HepG2 (cell line): ENCODE data around the gene NIPSNAP3A. TPM values are rescaled to one million over a fixed set of nuclear protein-coding genes. Genes with fewer than 3 reads are reported as not detected.
A peak's percentile ranks its signal among the peaks of the same experiment; 100 is the strongest.

Experiments used
- DNMT3B ChIP-seq: conservative IDR thresholded peaks from 2 replicates; pipeline ENCODE4 v1.6.1; 2016; ENCODE audit warnings: missing biosample characterization, control low read depth
- DR1 ChIP-seq: sonication (generic); formaldehyde crosslinking; IDR thresholded peaks from 2 replicates; pipeline ENCODE4 v1.8.0; 2021; ENCODE audit warnings: mild to moderate bottlenecking, missing genetic modification reagents, inconsistent platforms
- ELK4 ChIP-seq: sonication (generic); formaldehyde crosslinking; IDR thresholded peaks from 2 replicates; pipeline ENCODE4 v1.9.0; 2021; ENCODE audit warnings: missing genetic modification reagents, borderline replicate concordance
- KDM4B ChIP-seq: sonication (generic); formaldehyde crosslinking; IDR thresholded peaks from 2 replicates; pipeline ENCODE4 v1.4.0; 2020; ENCODE audit warnings: missing genetic modification reagents
- SALL2 ChIP-seq: sonication (generic); formaldehyde crosslinking; IDR thresholded peaks from 2 replicates; pipeline ENCODE4 v1.8.1; 2023; ENCODE audit warnings: mild to moderate bottlenecking, missing genetic modification reagents, inconsistent platforms
- SMAD3 ChIP-seq: sonication (generic); formaldehyde crosslinking; IDR thresholded peaks from 2 replicates; pipeline ENCODE4 v1.4.0; 2020; ENCODE audit warnings: missing genetic modification reagents
- TFDP2 ChIP-seq: sonication (generic); formaldehyde crosslinking; IDR thresholded peaks from 2 replicates; pipeline ENCODE4 v1.4.0; 2020; ENCODE audit warnings: missing genetic modification reagents
- ZBTB33 ChIP-seq: sonication (generic); formaldehyde crosslinking; IDR thresholded peaks from 2 replicates; pipeline ENCODE4 v1.4.0; 2020; ENCODE audit warnings: missing genetic modification reagents
- ZBTB34 ChIP-seq: sonication (generic); formaldehyde crosslinking; IDR thresholded peaks from 2 replicates; pipeline ENCODE4 v1.8.0; 2022; ENCODE audit warnings: mild to moderate bottlenecking, missing genetic modification reagents
- ZNF317 ChIP-seq: sonication (generic); formaldehyde crosslinking; IDR thresholded peaks from 2 replicates; pipeline ENCODE4 v1.5.0; 2020; ENCODE audit warnings: mild to moderate bottlenecking, missing genetic modification reagents
- ZNF446 ChIP-seq: sonication (generic); formaldehyde crosslinking; IDR thresholded peaks from 2 replicates; pipeline ENCODE4 v1.5.0; 2020; ENCODE audit warnings: mild to moderate bottlenecking, missing genetic modification reagents
- ZNF562 ChIP-seq: sonication (generic); formaldehyde crosslinking; IDR thresholded peaks from 2 replicates; pipeline ENCODE4 v1.8.0; 2022; ENCODE audit warnings: missing genetic modification reagents, borderline replicate concordance
- ZNF883 ChIP-seq: sonication (generic); formaldehyde crosslinking; IDR thresholded peaks from 2 replicates; pipeline ENCODE4 v1.5.1; 2020; ENCODE audit warnings: mild to moderate bottlenecking, missing genetic modification reagents; ENCODE audit errors: not compliant biosample characterization
- polyA plus RNA-seq, 8 experiments: library from polyadenylated mRNA; depleted of rRNA in 3 of 8; stranded (reverse) in 7 of 8; unstranded in 1 of 8; fragments of >200 nt; fragmentation: Illumina TruSeq in 4 of 8; extraction: Trizol in 4 of 8; gene quantifications; 2 replicates each; pipeline versions ENCODE4 v1.2.1 to v1.2.3, GENCODE V29; 2011 to 2016; ENCODE audit warnings: low read depth in 4 of 8, missing spikeins in 1 of 8, mixed read lengths in 1 of 8; ENCODE audit not compliant: insufficient read depth in 1 of 8
- total RNA-seq, 5 experiments: library from RNA; depleted of rRNA; stranded (reverse); fragments of >200 nt; fragmentation: Illumina TruSeq; extraction: Trizol; gene quantifications; 2 replicates each; pipeline ENCODE4 v1.2.3, GENCODE V29; 2016; ENCODE audit warnings: low read depth in 1 of 5
- TF ChIP-seq, protein P1 (sequence below): sonication (generic); IDR thresholded peaks from 2 replicates; pipeline ENCODE4 v1.6.1; 2016; ENCODE audit warnings: low read depth, borderline replicate concordance
- TF ChIP-seq, protein P2 (sequence below): sonication (generic); formaldehyde crosslinking; IDR thresholded peaks from 2 replicates; pipeline ENCODE4 v1.5.0; 2020; ENCODE audit warnings: mild to moderate bottlenecking, low read depth, missing genetic modification reagents, borderline replicate concordance
- TF ChIP-seq, protein P3 (sequence below): IDR thresholded peaks from 2 replicates; pipeline ENCODE4 v1.6.1; 2016

The NIPSNAP3A gene
- total and polyA plus RNA-seq, 2 of the 13 experiments (the other 11 are each of a cell fraction or from before 2014, with no cell fraction given), result 13.7 to 14.6 TPM

DNA sequence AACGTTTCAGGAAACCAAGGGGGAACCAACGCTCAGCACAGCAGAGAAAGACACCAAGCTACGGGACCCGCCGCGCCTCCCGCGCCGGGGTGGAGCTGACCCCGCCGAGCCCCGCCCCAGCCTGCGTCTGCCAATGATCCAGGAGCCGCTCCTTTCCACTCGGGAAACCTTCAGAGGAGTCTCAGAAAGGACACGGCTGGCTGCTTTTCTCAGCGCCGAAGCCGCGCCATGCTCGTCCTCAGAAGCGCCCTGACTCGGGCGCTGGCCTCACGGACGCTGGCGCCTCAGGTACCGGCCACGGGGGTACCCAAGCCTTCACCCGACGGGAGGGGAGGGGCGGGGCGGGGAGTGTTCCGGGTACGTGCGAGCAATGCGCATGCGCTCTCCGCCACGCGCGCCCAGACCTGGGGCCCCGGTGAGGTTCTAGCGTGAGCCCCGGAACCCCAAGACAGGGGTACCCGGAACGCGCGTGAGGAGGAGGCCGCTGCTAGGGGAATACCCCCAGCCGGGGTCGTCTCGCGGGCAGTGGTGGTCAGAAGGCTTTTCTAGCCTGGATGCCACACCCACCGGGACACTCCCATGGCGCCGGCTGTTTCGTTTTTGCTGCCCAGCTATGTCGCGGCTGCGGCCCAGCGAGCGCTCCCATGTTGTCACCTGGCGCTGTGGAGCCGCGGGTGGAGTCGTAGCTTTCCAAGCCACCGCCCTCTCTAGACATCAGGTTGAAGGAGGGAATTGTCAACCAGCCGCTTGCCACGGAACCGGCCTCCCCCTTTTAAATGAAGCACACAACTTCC, at the start of gene NIPSNAP3A (continued):
- no peak for TF ChIP-seq ZBTB33 (CRISPR knock-in tag)
- TF ChIP-seq SALL2 (CRISPR knock-in tag), result no peak
- no peak for TF ChIP-seq ELK4 (CRISPR knock-in tag)
- 0 out of 2 replicates have a peak, but pooled peaks have one; percentile 27 for TF ChIP-seq SMAD3 (CRISPR knock-in tag)
- no peak for TF ChIP-seq DNMT3B
- no peak; the same call in none of the 2 replicates for TF ChIP-seq KDM4B
- TF ChIP-seq ZNF883 (CRISPR knock-in tag), result peak; percentile 17
- TF ChIP-seq ZNF446 (CRISPR knock-in tag), result peak; percentile 64
- TF ChIP-seq ZNF562 (CRISPR knock-in tag), result no peak
- TF ChIP-seq, protein P1, sequence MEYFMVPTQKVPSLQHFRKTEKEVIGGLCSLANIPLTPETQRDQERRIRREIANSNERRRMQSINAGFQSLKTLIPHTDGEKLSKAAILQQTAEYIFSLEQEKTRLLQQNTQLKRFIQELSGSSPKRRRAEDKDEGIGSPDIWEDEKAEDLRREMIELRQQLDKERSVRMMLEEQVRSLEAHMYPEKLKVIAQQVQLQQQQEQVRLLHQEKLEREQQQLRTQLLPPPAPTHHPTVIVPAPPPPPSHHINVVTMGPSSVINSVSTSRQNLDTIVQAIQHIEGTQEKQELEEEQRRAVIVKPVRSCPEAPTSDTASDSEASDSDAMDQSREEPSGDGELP, result no peak
- TF ChIP-seq, protein P2, sequence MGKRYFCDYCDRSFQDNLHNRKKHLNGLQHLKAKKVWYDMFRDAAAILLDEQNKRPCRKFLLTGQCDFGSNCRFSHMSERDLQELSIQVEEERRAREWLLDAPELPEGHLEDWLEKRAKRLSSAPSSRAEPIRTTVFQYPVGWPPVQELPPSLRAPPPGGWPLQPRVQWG (CRISPR knock-in tag), result no peak
- TF ChIP-seq, protein P3, sequence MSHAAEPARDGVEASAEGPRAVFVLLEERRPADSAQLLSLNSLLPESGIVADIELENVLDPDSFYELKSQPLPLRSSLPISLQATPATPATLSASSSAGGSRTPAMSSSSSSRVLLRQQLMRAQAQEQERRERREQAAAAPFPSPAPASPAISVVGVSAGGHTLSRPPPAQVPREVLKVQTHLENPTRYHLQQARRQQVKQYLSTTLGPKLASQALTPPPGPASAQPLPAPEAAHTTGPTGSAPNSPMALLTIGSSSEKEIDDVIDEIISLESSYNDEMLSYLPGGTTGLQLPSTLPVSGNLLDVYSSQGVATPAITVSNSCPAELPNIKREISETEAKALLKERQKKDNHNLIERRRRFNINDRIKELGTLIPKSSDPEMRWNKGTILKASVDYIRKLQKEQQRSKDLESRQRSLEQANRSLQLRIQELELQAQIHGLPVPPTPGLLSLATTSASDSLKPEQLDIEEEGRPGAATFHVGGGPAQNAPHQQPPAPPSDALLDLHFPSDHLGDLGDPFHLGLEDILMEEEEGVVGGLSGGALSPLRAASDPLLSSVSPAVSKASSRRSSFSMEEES (CRISPR knock-in tag), result peak; percentile 14; the same call in 1 of the 2 replicates
- TF ChIP-seq DR1 (CRISPR knock-in tag), result no peak
- TF ChIP-seq ZNF317, result 0 out of 2 replicates have a peak, but pooled peaks have one; percentile 43
- peak; percentile 41; the same call in 1 of the 2 replicates for TF ChIP-seq TFDP2 (CRISPR knock-in tag)
- TF ChIP-seq ZBTB34 (CRISPR knock-in tag), result no peak
